B cell (primary cell): Measurements from ENCODE around the gene CDCA5. TPM values are rescaled to one million over a fixed set of nuclear protein-coding genes. Genes with fewer than 3 reads are reported as not detected.
A peak's percentile ranks its signal among the peaks of the same experiment; 100 is the strongest.

Experiments
- ATAC-seq: fragments of 200-7000 bp; cut with Tn5 transposase; one replicate; pipeline ENCODE4 v1.10.0; 2021; ENCODE audit warnings: low read depth, mild to moderate bottlenecking, moderate number of reproducible peaks, moderate library complexity
- CTCF ChIA-PET: fragments of 350-600 bp; sonication (Branson Sonifier 250); formaldehyde crosslinking; loops from one replicate; lab custom pipeline; 2021; ENCODE audit warnings: antibody characterized with exemption, inconsistent platforms; lab: Charles Lee
- POLR2A ChIA-PET: fragments of 350-600 bp; sonication (Branson Sonifier 250); formaldehyde crosslinking; loops from one replicate; lab custom pipeline; 2021; ENCODE audit warnings: antibody characterized with exemption; lab: Charles Lee
- DNase-seq: peaks from one replicate; pipeline ENCODE4 v3.0.0; 2013
- H2AFZ ChIP-seq: 2 replicates; pipeline ENCODE4 v1.6.1; 2012; ENCODE audit warnings: mild to moderate bottlenecking, low read depth, low read length; ENCODE audit not compliant: insufficient read depth, poor library complexity, severe bottlenecking
- H3K27ac ChIP-seq, 2 donors: 1 replicate in 1 of 2; 2 replicates in 1 of 2; pipeline ENCODE4 v1.5.1; 2012 to 2013; ENCODE audit warnings: low read length in 2 of 2, mild to moderate bottlenecking in 2 of 2, moderate library complexity in 1 of 2
- H3K27me3 ChIP-seq, 4 experiments: fragments of 200-600 bp in 1 of 4; sonication (generic) in 1 of 4; replicated peaks in 1 of 4; 1 replicate in 2 of 4; 2 replicates in 2 of 4; pipeline versions ENCODE4 v1.6.1 to v1.7.0; 2013 to 2016; ENCODE audit warnings: low read length in 3 of 4, mild to moderate bottlenecking in 2 of 4, mixed read lengths in 1 of 4, moderate library complexity in 1 of 4; ENCODE audit not compliant: insufficient read depth in 4 of 4, control insufficient read depth in 3 of 4; ENCODE audit errors: control extremely low read depth in 1 of 4
- H3K36me3 ChIP-seq, 2 experiments: replicated peaks in 1 of 2; 1 replicate in 1 of 2; 2 replicates in 1 of 2; pipeline versions ENCODE4 v1.6.1 to v1.7.1; 2013; ENCODE audit warnings: low read length in 1 of 2; ENCODE audit not compliant: insufficient read depth in 2 of 2, control insufficient read depth in 1 of 2; ENCODE audit errors: control extremely low read depth in 1 of 2, extremely low read depth in 1 of 2
- H3K4me1 ChIP-seq, 2 donors: fragments of 200-600 bp in 1 of 2; sonication (generic) in 1 of 2; 1 replicate in 1 of 2; 2 replicates in 1 of 2; pipeline versions ENCODE4 v1.5.1 to v1.6.1; 2013 to 2017; ENCODE audit warnings: low read length in 2 of 2; ENCODE audit not compliant: control insufficient read depth in 2 of 2, insufficient read depth in 2 of 2
- H3K4me2 ChIP-seq: replicated peaks from 2 replicates; pipeline ENCODE3; 2012; ENCODE audit warnings: mild to moderate bottlenecking, low read depth, low read length; ENCODE audit not compliant: poor library complexity, severe bottlenecking
- H3K4me3 ChIP-seq, 5 experiments: fragments of 200-600 bp in 1 of 5; sonication (generic) in 1 of 5; 1 replicate in 3 of 5; 2 replicates in 2 of 5; pipeline versions ENCODE4 v1.5.1 to v1.7.0; 2011 to 2016; ENCODE audit warnings: low read length in 4 of 5, mild to moderate bottlenecking in 4 of 5, low read depth in 2 of 5, control low read depth in 1 of 5, moderate library complexity in 1 of 5; ENCODE audit not compliant: insufficient read depth in 1 of 5; ENCODE audit errors: control extremely low read depth in 1 of 5, extremely low read depth in 1 of 5
- H3K79me2 ChIP-seq: fragments of 200-600 bp; sonication (generic); one replicate; pipeline ENCODE4 v1.6.0; 2016; ENCODE audit warnings: low read length; ENCODE audit not compliant: control insufficient read depth, insufficient read depth
- H3K9ac ChIP-seq: fragments of 200-600 bp; sonication (generic); 2 replicates; pipeline ENCODE4 v1.6.1; 2017; ENCODE audit warnings: mild to moderate bottlenecking, low read length, moderate library complexity
- H3K9me3 ChIP-seq, 3 donors: one replicate each; pipeline versions ENCODE4 v1.6.1 to v1.7.1; 2013; ENCODE audit warnings: low read length in 2 of 3; ENCODE audit not compliant: control insufficient read depth in 2 of 3, insufficient read depth in 1 of 3; ENCODE audit errors: control extremely low read depth in 1 of 3
- H4K20me1 ChIP-seq: 2 replicates; pipeline ENCODE4 v1.6.0; 2012; ENCODE audit warnings: mild to moderate bottlenecking, low read length; ENCODE audit not compliant: insufficient read depth, control insufficient read depth, poor library complexity, severe bottlenecking
- H3K27ac Mint-ChIP-seq: one replicate; pipeline ENCODE4 v1.8.0; 2021; ENCODE audit warnings: mixed read lengths
- H3K27me3 Mint-ChIP-seq: one replicate; pipeline ENCODE4 v1.8.0; 2021; ENCODE audit warnings: mixed read lengths
- H3K4me1 Mint-ChIP-seq: one replicate; pipeline ENCODE4 v1.8.0; 2021; ENCODE audit warnings: mixed read lengths
- H3K4me3 Mint-ChIP-seq: one replicate; pipeline ENCODE4 v1.8.0; 2021; ENCODE audit warnings: mixed read lengths
- H3K9me3 Mint-ChIP-seq: one replicate; pipeline ENCODE4 v1.8.0; 2022; ENCODE audit warnings: mixed read lengths; ENCODE audit not compliant: insufficient read depth
- CTCF ChIP-seq: fragments of 200-600 bp; IDR thresholded peaks from one replicate; pipeline ENCODE4 v1.8.0; 2022; ENCODE audit warnings: antibody characterized with exemption, mild to moderate bottlenecking
- EZH2 ChIP-seq: IDR thresholded peaks from 2 replicates; pipeline ENCODE4 v1.6.1; 2012; ENCODE audit warnings: borderline replicate concordance, low read depth, mild to moderate bottlenecking, moderate library complexity, low read length; ENCODE audit not compliant: insufficient read depth, poor library complexity, severe bottlenecking
- WGBS: methylation state at CpG from one replicate; pipeline ENCODE4 v1.1.5; 2013; ENCODE audit warnings: missing lambda C conversion rate; ENCODE audit not compliant: insufficient coverage; 5-methylcytosine and 5-hydroxymethylcytosine counted together
- intact Hi-C: fragments of 100-400 bp; cut with micrococcal nuclease; formaldehyde crosslinking; loops from one replicate; pipeline ENCODE4 v1.10.0; 2022
- polyA plus RNA-seq: library from polyadenylated mRNA; depleted of rRNA; stranded (reverse); fragments of >200 nt; gene quantifications from 2 replicates; pipeline ENCODE4 v1.2.3, GENCODE V29; 2012
- total RNA-seq, 2 donors: library from RNA; stranded (reverse); fragments of 120-200 nt in 1 of 2; gene quantifications; 1 replicate in 1 of 2; 2 replicates in 1 of 2; pipeline versions ENCODE4 v1.2.3 to v1.2.4, GENCODE V29; 2013 to 2022

The CDCA5 gene
- total and polyA plus RNA-seq, 2 donors (not counting 1 experiment from before 2014, with no cell fraction given), result 1.1 to 1.4 TPM

GRCh38 chr11:65043881-65044501 lies 39.8 kb downstream of the CDCA5 start:
- no peak overlapping the region for H3K9ac ChIP-seq
- H4K20me1 ChIP-seq, result no peaks in the 10 kb centered on the region
- ChIA-PET CTCF (no interaction called here), POLR2A (no interaction called here)
- ATAC-seq (no peak), DNase-seq (no peak)
- H3K4me1 ChIP-seq, result peaks cover 23 to 30% of the 10 kb centered on the region in 2 donors
- H3K36me3 ChIP-seq, result peaks cover 0 to 16% of the 10 kb centered on the region in 2 experiments
- intact Hi-C loops, result loop anchor here (5.0 to 10.0 kb wide), 2 partner anchors 88 to 481 kb away; partner anchors contain the start of genes SCYL1 and SYVN1
- no peak overlapping the region for H2AFZ ChIP-seq
- Mint-ChIP-seq H3K4me3 (peak overlapping the region; percentile 23), H3K9me3 (no peaks in the 10 kb centered on the region), H3K4me1 (peaks cover 32% of the 10 kb centered on the region), H3K27ac (no peak overlapping the region), H3K27me3 (no peaks in the 10 kb centered on the region)
- H3K9me3 ChIP-seq, result no peaks in the 10 kb centered on the region
- peaks cover 19% of the 10 kb centered on the region for H3K79me2 ChIP-seq
- H3K4me2 ChIP-seq, result no peak overlapping the region
- TF ChIP-seq EZH2 (no peak), CTCF (no peak)
- no peak overlapping the region for H3K27ac ChIP-seq
- no peak overlapping the region for H3K4me3 ChIP-seq
- H3K27me3 ChIP-seq, result no peaks in the 10 kb centered on the region
- 97% methylated on average over 21 of the region's 23 CpGs for WGBS

- no peaks in the 10 kb centered on the region for H3K9me3 ChIP-seq
- intact Hi-C loops, result loop anchor here (5.0 to 10.0 kb wide), 2 partner anchors 89 to 482 kb away; partner anchors contain the start of genes SCYL1 and SYVN1
- WGBS, result 78% methylated on average over 1 of the region's 6 CpGs
Measured at GRCh38 chr11:65042891-65043290, 40.9 kb downstream of the CDCA5 start.

More at GRCh38 chr11:65042891-65043290, 40.9 kb downstream of the CDCA5 start:
- Histone ChIP-seq H3K9ac (no peak overlapping the region), H3K27me3 (no peaks in the 10 kb centered on the region), H3K79me2 (peaks cover 19% of the 10 kb centered on the region), H3K36me3 (peaks cover 0 to 16% of the 10 kb centered on the region in 2 experiments), H4K20me1 (no peaks in the 10 kb centered on the region), H3K4me3 (no peak overlapping the region), H3K4me2 (no peak overlapping the region), H3K4me1 (peaks cover 18 to 30% of the 10 kb centered on the region in 2 donors), H3K27ac (no peak overlapping the region), H2AFZ (no peak overlapping the region)
- peak overlapping the region; percentile 85 for H3K4me3 Mint-ChIP-seq
- H3K4me1 Mint-ChIP-seq, result peaks cover 29% of the 10 kb centered on the region
- no peak for DNase-seq
- no peaks in the 10 kb centered on the region for H3K27me3 Mint-ChIP-seq
- POLR2A ChIA-PET, result no interaction called here
- H3K9me3 Mint-ChIP-seq, result no peaks in the 10 kb centered on the region
- CTCF ChIA-PET, result no interaction called here
- no peak for TF ChIP-seq EZH2
- no peak for TF ChIP-seq CTCF
- no peak for ATAC-seq
- no peak overlapping the region for H3K27ac Mint-ChIP-seq
